Measurements from ENCODE around the gene AP3B2.
"Not testable (repeated sequence)": the region's sequence is repeated elsewhere in the genome, so short reads cannot be mapped to it uniquely, and the experiment has no call there.

Gene AP3B2

GRCh38 chr15:82709421-82710207 lies at the start of gene AP3B2:
Gene AP3B2, minus strand, starts transcription at chr15:82709875. Its CDS starts 169 bp downstream, at chr15:82709706.
- DNase-seq (ENCODE audit: low read depth in 1 of 2, low spot score in 1 of 2) = peak; percentile 27 to 43

GRCh38 chr15:82751308-82751707 lies 41.6 kb upstream of the AP3B2 start:
- DNase-seq (ENCODE audit: low read depth in 1 of 2, low spot score in 1 of 2) = no peak

- no peak for DNase-seq (ENCODE audit: low read depth in 1 of 2, low spot score in 1 of 2)
Measured at GRCh38 chr15:82750831-82751180, 41.1 kb upstream of the AP3B2 start.

GRCh38 chr15:82749951-82750830 lies 40.5 kb upstream of the AP3B2 start:
- DNase-seq (ENCODE audit: low read depth in 1 of 2, low spot score in 1 of 2) = peak; percentile 68 to 72

GRCh38 chr15:82748315-82748714 lies 38.6 kb upstream of the AP3B2 start:
- DNase-seq (ENCODE audit: low read depth in 1 of 2, low spot score in 1 of 2) = no peak

GRCh38 chr15:82743810-82744209 lies 34.1 kb upstream of the AP3B2 start:
- DNase-seq (ENCODE audit: low read depth in 1 of 2, low spot score in 1 of 2) = no peak

- no peak for DNase-seq (ENCODE audit: low read depth in 1 of 2, low spot score in 1 of 2)
Measured at GRCh38 chr15:82742134-82742533, 32.5 kb upstream of the AP3B2 start.

GRCh38 chr15:82739086-82739485 lies 29.4 kb upstream of the AP3B2 start:
- no peak for DNase-seq (ENCODE audit: low read depth in 1 of 2, low spot score in 1 of 2)

GRCh38 chr15:82737975-82738374 lies 28.3 kb upstream of the AP3B2 start:
- DNase-seq (ENCODE audit: low read depth in 1 of 2, low spot score in 1 of 2) = no peak

GRCh38 chr15:82731527-82731926 lies 21.9 kb upstream of the AP3B2 start:
- no peak for DNase-seq (ENCODE audit: low read depth in 1 of 2, low spot score in 1 of 2)

- DNase-seq (ENCODE audit: low read depth in 1 of 2, low spot score in 1 of 2) = no peak
Measured at GRCh38 chr15:82730022-82730530, 20.4 kb upstream of the AP3B2 start.

GRCh38 chr15:82726816-82727215 lies 17.1 kb upstream of the AP3B2 start:
- no peak for DNase-seq (ENCODE audit: low read depth in 1 of 2, low spot score in 1 of 2)

- DNase-seq (ENCODE audit: low read depth in 1 of 2, low spot score in 1 of 2) = no peak
Measured at GRCh38 chr15:82715003-82715402, 5.3 kb upstream of the AP3B2 start.

- no peak for DNase-seq (ENCODE audit: low read depth in 1 of 2, low spot score in 1 of 2)
Measured at GRCh38 chr15:82714016-82714415, 4.3 kb upstream of the AP3B2 start.

- no peak for DNase-seq (ENCODE audit: low read depth in 1 of 2, low spot score in 1 of 2)
Measured at GRCh38 chr15:82712036-82712435, 2.4 kb upstream of the AP3B2 start.

- no peak for DNase-seq (ENCODE audit: low read depth in 1 of 2, low spot score in 1 of 2)
Measured at GRCh38 chr15:82710926-82711490, 1.3 kb upstream of the AP3B2 start.

GRCh38 chr15:82710208-82710555 lies 507 bp upstream of the AP3B2 start:
- no peak for DNase-seq (ENCODE audit: low read depth in 1 of 2, low spot score in 1 of 2)

GRCh38 chr15:82709081-82709420 lies 624 bp downstream of the AP3B2 start:
- no peak for DNase-seq (ENCODE audit: low read depth in 1 of 2, low spot score in 1 of 2)

- not testable (repeated sequence) for DNase-seq (ENCODE audit: low read depth in 1 of 2, low spot score in 1 of 2)
Measured at GRCh38 chr15:82705856-82706255, 3.8 kb downstream of the AP3B2 start.

GRCh38 chr15:82699726-82700125 lies 9.9 kb downstream of the AP3B2 start:
- DNase-seq (ENCODE audit: low read depth in 1 of 2, low spot score in 1 of 2) = no peak

GRCh38 chr15:82698711-82699345 lies 10.8 kb downstream of the AP3B2 start:
- DNase-seq (ENCODE audit: low read depth in 1 of 2, low spot score in 1 of 2) = no peak
